Astrocyte (in vitro differentiated cells and primary cell): Measurements from ENCODE around the gene RPS6KB2. TPM values are rescaled to one million over a fixed set of nuclear protein-coding genes. Genes with fewer than 3 reads are reported as not detected.

Experiments used
- DNase-seq: peaks from one replicate; pipeline ENCODE4 v3.0.0-alpha.2; 2010; ENCODE audit warnings: low read depth
- FAIRE-seq: peaks from 2 replicates; lab custom pipeline; 2011; peaks lifted over from hg19 to GRCh38; lab: Jason Lieb, UNC
- H2AFZ ChIP-seq: 2 replicates; pipeline ENCODE4 v1.6.0; 2012; ENCODE audit warnings: low read depth, low read length, inconsistent platforms
- H3K27ac ChIP-seq: 2 replicates; pipeline ENCODE4 v1.5.1; 2011; ENCODE audit warnings: low read depth, low read length, inconsistent platforms
- H3K27me3 ChIP-seq: 2 replicates; pipeline ENCODE4 v1.6.0; 2011; ENCODE audit warnings: low read length, inconsistent platforms; ENCODE audit not compliant: insufficient read depth
- H3K36me3 ChIP-seq: 2 replicates; pipeline ENCODE4 v1.5.1; 2011; ENCODE audit warnings: low read length, inconsistent platforms; ENCODE audit not compliant: insufficient read depth
- H3K4me1 ChIP-seq: 2 replicates; pipeline ENCODE4 v1.5.1; 2011; ENCODE audit warnings: low read length, inconsistent platforms; ENCODE audit not compliant: insufficient read depth
- H3K4me2 ChIP-seq: 2 replicates; pipeline ENCODE4 v1.6.0; 2012; ENCODE audit warnings: low read length, inconsistent platforms
- H3K4me3 ChIP-seq: 2 replicates; pipeline ENCODE4 v1.5.1; 2011; ENCODE audit warnings: low read depth, mild to moderate bottlenecking, low read length, inconsistent platforms; ENCODE audit not compliant: insufficient read depth
- H3K79me2 ChIP-seq: 2 replicates; pipeline ENCODE4 v1.6.0; 2012; ENCODE audit warnings: mild to moderate bottlenecking, low read length, inconsistent platforms; ENCODE audit not compliant: insufficient read depth
- H3K9ac ChIP-seq: 2 replicates; pipeline ENCODE4 v1.6.0; 2012; ENCODE audit warnings: mild to moderate bottlenecking, low read length, inconsistent platforms
- H3K9me3 ChIP-seq: 2 replicates; pipeline ENCODE4 v1.5.1; 2012; ENCODE audit warnings: low read depth, mild to moderate bottlenecking, low read length, inconsistent platforms; ENCODE audit not compliant: insufficient read depth
- H4K20me1 ChIP-seq: 2 replicates; pipeline ENCODE4 v1.6.0; 2012; ENCODE audit warnings: low read length, inconsistent platforms; ENCODE audit not compliant: insufficient read depth
- H3K27ac Mint-ChIP-seq: one replicate; pipeline ENCODE4 v1.8.0; 2021; ENCODE audit warnings: mild to moderate bottlenecking, mixed read lengths; ENCODE audit not compliant: unreplicated experiment
- H3K27me3 Mint-ChIP-seq: one replicate; pipeline ENCODE4 v1.8.0; 2021; ENCODE audit warnings: low read depth, mixed read lengths; ENCODE audit not compliant: unreplicated experiment
- H3K36me3 Mint-ChIP-seq: one replicate; pipeline ENCODE4 v1.8.0; 2021; ENCODE audit warnings: low read depth, mixed read lengths; ENCODE audit not compliant: unreplicated experiment
- H3K4me1 Mint-ChIP-seq: one replicate; pipeline ENCODE4 v1.8.0; 2021; ENCODE audit warnings: low read depth, mixed read lengths; ENCODE audit not compliant: unreplicated experiment
- H3K4me3 Mint-ChIP-seq: one replicate; pipeline ENCODE4 v1.8.0; 2021; ENCODE audit warnings: mild to moderate bottlenecking, moderate library complexity, mixed read lengths; ENCODE audit not compliant: unreplicated experiment
- H3K9me3 Mint-ChIP-seq: one replicate; pipeline ENCODE4 v1.8.0; 2021; ENCODE audit warnings: mild to moderate bottlenecking, mixed read lengths; ENCODE audit not compliant: unreplicated experiment
- EZH2 ChIP-seq: IDR thresholded peaks from 2 replicates; pipeline ENCODE4 v1.6.1; 2012; ENCODE audit warnings: mild to moderate bottlenecking, low read length, inconsistent platforms; ENCODE audit not compliant: insufficient read depth
- total RNA-seq: library from RNA; stranded (reverse); gene quantifications from 2 replicates; pipeline ENCODE4 v1.2.1, GENCODE V29; 2021
- TF ChIP-seq, protein P1 (sequence below): IDR thresholded peaks from 2 replicates; pipeline ENCODE4 v1.5.1; 2011; ENCODE audit warnings: low read depth, mild to moderate bottlenecking, inconsistent platforms, low read length, moderate library complexity; ENCODE audit not compliant: insufficient read depth

The RPS6KB2 gene
- total RNA-seq, 1 donor from 2014 or later = 52.9 TPM

DNA sequence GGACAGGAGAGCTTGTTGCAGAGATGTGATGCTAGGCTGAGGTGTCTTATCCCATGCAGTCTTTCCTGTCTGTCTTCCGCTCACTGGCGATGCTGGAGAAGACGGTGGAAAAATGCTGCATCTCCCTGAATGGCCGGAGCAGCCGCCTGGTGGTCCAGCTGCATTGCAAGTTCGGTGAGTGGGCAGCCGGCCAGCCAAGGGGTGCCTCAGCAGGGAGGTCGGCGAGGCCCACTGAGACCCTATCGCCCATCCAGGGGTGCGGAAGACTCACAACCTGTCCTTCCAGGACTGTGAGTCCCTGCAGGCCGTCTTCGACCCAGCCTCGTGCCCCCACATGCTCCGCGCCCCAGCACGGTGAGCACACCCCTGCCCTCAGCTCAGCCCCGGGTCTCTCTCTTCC, 34.9 kb upstream of the RPS6KB2 start:
- Histone ChIP-seq H3K27ac (no peak overlapping the region), H3K27me3 (no peaks in the 10 kb centered on the region), H3K4me3 (no peak overlapping the region), H3K79me2 (peaks cover 24% of the 10 kb centered on the region), H3K9ac (no peak overlapping the region), H3K9me3 (no peaks in the 10 kb centered on the region), H3K4me2 (no peak overlapping the region), H3K4me1 (peaks cover 10% of the 10 kb centered on the region), H3K36me3 (no peaks in the 10 kb centered on the region), H2AFZ (no peak overlapping the region), H4K20me1 (peaks cover 19% of the 10 kb centered on the region)
- TF ChIP-seq, protein P1, sequence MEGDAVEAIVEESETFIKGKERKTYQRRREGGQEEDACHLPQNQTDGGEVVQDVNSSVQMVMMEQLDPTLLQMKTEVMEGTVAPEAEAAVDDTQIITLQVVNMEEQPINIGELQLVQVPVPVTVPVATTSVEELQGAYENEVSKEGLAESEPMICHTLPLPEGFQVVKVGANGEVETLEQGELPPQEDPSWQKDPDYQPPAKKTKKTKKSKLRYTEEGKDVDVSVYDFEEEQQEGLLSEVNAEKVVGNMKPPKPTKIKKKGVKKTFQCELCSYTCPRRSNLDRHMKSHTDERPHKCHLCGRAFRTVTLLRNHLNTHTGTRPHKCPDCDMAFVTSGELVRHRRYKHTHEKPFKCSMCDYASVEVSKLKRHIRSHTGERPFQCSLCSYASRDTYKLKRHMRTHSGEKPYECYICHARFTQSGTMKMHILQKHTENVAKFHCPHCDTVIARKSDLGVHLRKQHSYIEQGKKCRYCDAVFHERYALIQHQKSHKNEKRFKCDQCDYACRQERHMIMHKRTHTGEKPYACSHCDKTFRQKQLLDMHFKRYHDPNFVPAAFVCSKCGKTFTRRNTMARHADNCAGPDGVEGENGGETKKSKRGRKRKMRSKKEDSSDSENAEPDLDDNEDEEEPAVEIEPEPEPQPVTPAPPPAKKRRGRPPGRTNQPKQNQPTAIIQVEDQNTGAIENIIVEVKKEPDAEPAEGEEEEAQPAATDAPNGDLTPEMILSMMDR = no peak
- TF ChIP-seq EZH2 = no peak
- H3K36me3 Mint-ChIP-seq = peaks cover 15% of the 10 kb centered on the region
- H3K4me1 Mint-ChIP-seq = peaks cover 7% of the 10 kb centered on the region
- no peaks in the 10 kb centered on the region for H3K9me3 Mint-ChIP-seq
- H3K27ac Mint-ChIP-seq = no peak overlapping the region
- H3K4me3 Mint-ChIP-seq = peak overlapping the region; percentile 70
- no peaks in the 10 kb centered on the region for H3K27me3 Mint-ChIP-seq
- FAIRE-seq = no peak
- no peak for DNase-seq

DNA sequence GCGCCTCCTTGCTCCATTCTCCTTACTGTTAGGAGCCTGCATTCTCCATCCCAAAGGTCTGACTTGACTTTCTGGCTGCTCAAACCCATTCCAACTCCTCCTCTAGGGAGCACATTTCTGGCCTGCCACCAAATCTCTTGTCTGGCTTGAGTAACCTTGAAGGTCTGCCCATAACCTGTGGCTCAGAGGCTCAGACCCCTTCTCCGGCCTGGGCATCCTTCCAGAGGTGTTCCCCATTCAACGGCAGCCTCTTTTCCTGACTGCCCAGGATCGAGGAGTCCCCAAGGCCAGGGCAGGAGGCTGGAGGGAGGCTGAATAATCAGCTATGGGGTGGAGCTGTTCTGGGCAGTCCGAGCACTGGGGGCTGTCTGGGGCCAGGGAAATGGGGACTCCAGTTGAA, 34.3 kb upstream of the RPS6KB2 start:
- DNase-seq = no peak
- Mint-ChIP-seq H3K27me3 (no peaks in the 10 kb centered on the region), H3K4me3 (peak overlapping the region; percentile 70), H3K27ac (no peak overlapping the region), H3K36me3 (peaks cover 16% of the 10 kb centered on the region), H3K9me3 (no peaks in the 10 kb centered on the region), H3K4me1 (peaks cover 7% of the 10 kb centered on the region)
- no peaks in the 10 kb centered on the region for H3K27me3 ChIP-seq
- no peaks in the 10 kb centered on the region for H3K9me3 ChIP-seq
- no peaks in the 10 kb centered on the region for H3K36me3 ChIP-seq
- H3K79me2 ChIP-seq = peaks cover 29% of the 10 kb centered on the region
- no peak overlapping the region for H3K4me3 ChIP-seq
- no peak overlapping the region for H3K9ac ChIP-seq
- no peak overlapping the region for H3K27ac ChIP-seq
- H3K4me1 ChIP-seq = peaks cover 10% of the 10 kb centered on the region
- H4K20me1 ChIP-seq = peaks cover 22% of the 10 kb centered on the region
- no peak for FAIRE-seq
- no peak overlapping the region for H2AFZ ChIP-seq
- H3K4me2 ChIP-seq = no peak overlapping the region
- TF ChIP-seq EZH2 = no peak
- TF ChIP-seq, protein P1 = no peak

DNA sequence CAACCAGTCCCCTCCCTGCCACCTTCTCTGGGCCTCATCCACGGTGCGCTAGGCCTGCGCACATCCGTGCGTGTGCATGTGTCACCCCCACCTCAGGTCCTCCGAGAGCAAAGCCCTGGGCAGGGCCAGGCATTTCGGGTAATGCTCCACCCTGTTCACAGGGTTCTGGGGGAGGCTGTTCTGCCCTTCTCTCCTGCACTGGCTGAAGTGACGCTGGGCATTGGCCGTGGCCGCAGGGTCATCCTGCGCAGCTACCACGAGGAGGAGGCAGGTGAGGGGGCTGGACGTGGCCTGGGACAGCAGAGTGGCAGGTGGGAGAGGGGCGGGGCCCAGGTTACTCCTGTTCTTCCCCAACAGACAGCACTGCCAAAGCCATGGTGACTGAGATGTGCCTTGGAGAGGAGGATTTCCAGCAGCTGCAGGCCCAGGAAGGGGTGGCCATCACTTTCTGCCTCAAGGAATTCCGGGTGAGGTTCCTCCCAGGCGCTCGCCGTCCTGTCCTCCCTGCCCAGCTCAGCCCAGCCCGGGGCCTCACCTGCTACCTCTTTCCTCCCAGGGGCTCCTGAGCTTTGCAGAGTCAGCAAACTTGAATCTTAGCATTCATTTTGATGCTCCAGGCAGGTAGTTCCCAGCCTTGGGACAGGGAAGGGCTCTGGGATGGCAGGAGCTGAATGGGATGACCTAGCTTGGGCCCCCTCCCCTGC, 32.6 kb upstream of the RPS6KB2 start:
- DNase-seq (no peak), FAIRE-seq (no peak)
- no peaks in the 10 kb centered on the region for H3K27me3 ChIP-seq
- H3K4me2 ChIP-seq = no peak overlapping the region
- H3K36me3 ChIP-seq = peaks cover 2% of the 10 kb centered on the region
- H3K4me3 ChIP-seq = no peak overlapping the region
- Mint-ChIP-seq H3K4me3 (no peak overlapping the region), H3K9me3 (no peaks in the 10 kb centered on the region), H3K27ac (no peak overlapping the region), H3K36me3 (peaks cover 22% of the 10 kb centered on the region), H3K4me1 (peaks cover 13% of the 10 kb centered on the region), H3K27me3 (no peaks in the 10 kb centered on the region)
- no peak overlapping the region for H3K9ac ChIP-seq
- H3K79me2 ChIP-seq = peaks cover 46% of the 10 kb centered on the region
- no peak for TF ChIP-seq EZH2
- TF ChIP-seq, protein P1 = no peak
- H2AFZ ChIP-seq = no peak overlapping the region
- no peaks in the 10 kb centered on the region for H3K9me3 ChIP-seq
- peaks cover 31% of the 10 kb centered on the region for H4K20me1 ChIP-seq
- H3K4me1 ChIP-seq = peaks cover 19% of the 10 kb centered on the region
- no peak overlapping the region for H3K27ac ChIP-seq
